Measurements from ENCODE around the gene B3GNT9. TPM values are rescaled to one million over a fixed set of nuclear protein-coding genes. Genes with fewer than 3 reads are reported as not detected.
A peak's percentile ranks its signal among the peaks of the same experiment; 100 is the strongest.

The B3GNT9 gene
- total RNA-seq, 1 experiment from 2014 or later: 11.5 TPM

DNA sequence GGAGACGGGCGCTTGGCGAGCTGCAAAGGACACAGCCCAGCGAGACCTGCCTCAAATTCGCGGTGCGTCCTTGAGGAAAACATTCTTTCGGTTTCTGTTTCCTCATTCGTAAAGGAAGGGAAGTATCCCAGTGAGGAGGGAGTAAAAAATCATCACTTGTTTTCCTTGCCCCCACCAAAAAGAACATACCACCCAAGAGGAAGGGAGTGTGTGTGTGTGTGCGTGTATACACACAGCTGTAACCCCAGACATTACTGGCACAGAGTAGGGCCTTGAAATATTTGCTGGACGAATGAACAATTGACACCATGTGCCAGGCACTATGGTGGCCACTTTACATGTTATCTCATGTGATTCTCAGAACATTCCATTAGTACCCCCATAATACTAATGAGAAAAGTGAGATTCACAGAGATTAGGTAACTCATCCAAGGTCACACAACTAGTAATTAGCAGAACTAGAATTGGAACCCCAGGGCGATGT is 34.9 kb upstream of the B3GNT9 start:
- Histone ChIP-seq H3K27ac (ENCODE audit: low read depth, low read length, poor library complexity, severe bottlenecking) (no peak overlapping the region), H3K4me1 (ENCODE audit: insufficient read depth, low read length, poor library complexity, severe bottlenecking) (peaks cover 14% of the 10 kb centered on the region), H3K36me3 (ENCODE audit: insufficient read depth, low read length, poor library complexity, severe bottlenecking) (no peaks in the 10 kb centered on the region), H3K4me3 (ENCODE audit: low read depth, low read length, poor library complexity, severe bottlenecking) (no peak overlapping the region), H3K27me3 (replicated peaks; ENCODE audit: insufficient read depth, low read depth, low read length, poor library complexity) (no peaks in the 10 kb centered on the region), H3K9me3 (ENCODE audit: low read depth, low read length, poor library complexity, severe bottlenecking) (no peaks in the 10 kb centered on the region)
- DNase-seq (ENCODE audit: low spot score): no peak
- TF ChIP-seq EZH2 (IDR thresholded peaks at IDR 0.05; ENCODE audit: borderline replicate concordance, low read depth, low read length, poor library complexity, severe bottlenecking) (no peak), CTCF (conservative IDR thresholded peaks at IDR 0.05; ENCODE audit: low read depth, low read length) (peak; percentile 5; the same call in 1 of the 2 replicates)
- POLR2A ChIA-PET (ENCODE audit: low non-redundant PET): no interaction called here
- no TSS peak for BruUV-seq (replicated peaks)
- CTCF ChIA-PET: interaction anchor here (1.1 to 1.5 kb wide), 4 partner anchors 9 to 168 kb away, joined by 3 to 8 read pairs (median 6); partner anchors contain the start of gene NOL3
- intact Hi-C loops (cut with micrococcal nuclease; ENCODE audit: unreplicated experiment): loop anchor here (1.0 kb wide), 1 partner anchor 208 kb away; no protein-coding TSS in a partner anchor

DNA sequence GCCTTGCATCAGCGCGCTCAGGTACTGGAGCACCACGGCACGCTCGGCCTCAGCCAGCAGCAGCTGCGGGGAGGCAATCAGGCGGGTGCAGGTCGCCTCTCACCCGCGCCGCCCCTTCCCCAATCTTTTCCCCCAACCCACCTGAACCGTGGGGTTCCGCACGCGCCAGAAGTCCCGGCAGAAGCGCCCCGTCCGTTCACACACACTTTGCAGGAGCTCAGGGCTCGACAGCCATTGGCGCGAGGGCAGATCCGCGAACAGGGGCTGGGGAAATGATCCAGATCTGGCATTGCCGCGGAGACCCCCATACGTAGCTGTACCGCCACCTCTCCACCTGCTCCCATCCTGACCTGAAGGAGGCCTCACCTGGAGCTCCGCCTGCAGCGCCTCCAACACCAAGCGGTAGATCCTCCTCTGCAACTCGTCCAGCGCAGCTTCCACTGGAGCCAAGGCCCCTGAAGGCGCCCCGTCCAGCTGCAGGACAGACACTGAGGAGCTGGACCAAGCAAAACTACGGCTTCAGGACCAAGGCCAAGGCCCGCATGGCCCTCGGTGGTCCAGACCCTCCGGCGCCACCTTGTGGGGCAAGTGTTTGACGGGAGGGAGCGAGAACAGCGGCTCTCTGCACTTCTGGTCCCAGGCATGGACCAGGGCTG is 34.3 kb upstream of the B3GNT9 start:
- CTCF ChIA-PET: interaction anchor here (0.7 to 1.5 kb wide), 6 partner anchors 8 to 231 kb away, joined by 3 to 8 read pairs (median 4); partner anchors contain the start of gene NOL3
- TF ChIP-seq CTCF (conservative IDR thresholded peaks at IDR 0.05; ENCODE audit: low read depth, low read length): peak; percentile 88
- no peak for TF ChIP-seq EZH2 (IDR thresholded peaks at IDR 0.05; ENCODE audit: borderline replicate concordance, low read depth, low read length, poor library complexity, severe bottlenecking)
- no TSS peak for BruUV-seq (replicated peaks)
- Histone ChIP-seq H3K27ac (ENCODE audit: low read depth, low read length, poor library complexity, severe bottlenecking) (no peak overlapping the region), H3K9me3 (ENCODE audit: low read depth, low read length, poor library complexity, severe bottlenecking) (no peaks in the 10 kb centered on the region), H3K27me3 (replicated peaks; ENCODE audit: insufficient read depth, low read depth, low read length, poor library complexity) (no peaks in the 10 kb centered on the region), H3K36me3 (ENCODE audit: insufficient read depth, low read length, poor library complexity, severe bottlenecking) (no peaks in the 10 kb centered on the region), H3K4me1 (ENCODE audit: insufficient read depth, low read length, poor library complexity, severe bottlenecking) (peaks cover 14% of the 10 kb centered on the region), H3K4me3 (ENCODE audit: low read depth, low read length, poor library complexity, severe bottlenecking) (peak overlapping the region; percentile 68)
- DNase-seq (ENCODE audit: low spot score): peak; percentile 85
- POLR2A ChIA-PET (ENCODE audit: low non-redundant PET): no interaction called here
- intact Hi-C loops (cut with micrococcal nuclease; ENCODE audit: unreplicated experiment): loop anchor here (1.0 kb wide), 1 partner anchor 208 kb away; no protein-coding TSS in a partner anchor

GRCh38 chr16:67184453-67184994 is 33.7 kb upstream of the B3GNT9 start:
- no peaks in the 10 kb centered on the region for H3K36me3 ChIP-seq (ENCODE audit: insufficient read depth, low read length, poor library complexity, severe bottlenecking)
- DNase-seq (ENCODE audit: low spot score): no peak
- no peaks in the 10 kb centered on the region for H3K9me3 ChIP-seq (ENCODE audit: low read depth, low read length, poor library complexity, severe bottlenecking)
- POLR2A ChIA-PET (ENCODE audit: low non-redundant PET): interaction anchor here (0.7 kb wide), 1 partner anchor 12 kb away, joined by 3 read pairs; no protein-coding TSS in a partner anchor
- CTCF ChIA-PET: interaction anchor here (0.7 to 1.5 kb wide), 6 partner anchors 8 to 230 kb away, joined by 3 to 8 read pairs (median 4); partner anchors contain the start of gene NOL3
- no TSS peak for BruUV-seq (replicated peaks)
- peak overlapping the region; percentile 99 for H3K27ac ChIP-seq (ENCODE audit: low read depth, low read length, poor library complexity, severe bottlenecking)
- H3K4me1 ChIP-seq (ENCODE audit: insufficient read depth, low read length, poor library complexity, severe bottlenecking): peaks cover 14% of the 10 kb centered on the region
- H3K27me3 ChIP-seq (replicated peaks; ENCODE audit: insufficient read depth, low read depth, low read length, poor library complexity): no peaks in the 10 kb centered on the region
- peak overlapping the region; percentile 68 for H3K4me3 ChIP-seq (ENCODE audit: low read depth, low read length, poor library complexity, severe bottlenecking)
- intact Hi-C loops (cut with micrococcal nuclease; ENCODE audit: unreplicated experiment): no loop called here
- TF ChIP-seq EZH2 (IDR thresholded peaks at IDR 0.05; ENCODE audit: borderline replicate concordance, low read depth, low read length, poor library complexity, severe bottlenecking) (no peak), CTCF (conservative IDR thresholded peaks at IDR 0.05; ENCODE audit: low read depth, low read length) (no peak)

Data from A673 (cell line).